Transverse colon (tissue), 4 donors: ENCODE results near the gene STAC. TPM values are rescaled to one million over a fixed set of nuclear protein-coding genes. Genes with fewer than 3 reads are reported as not detected.

Experiments
- DNase-seq: peaks from one replicate; pipeline ENCODE4 v3.0.0-alpha.2; 2019
- H3K27ac ChIP-seq, 4 donors: fragments of 200-600 bp; sonication (generic); 2 replicates each; pipeline ENCODE4 v1.5.1; 2016 to 2018; ENCODE audit warnings: inconsistent platforms in 4 of 4
- H3K27me3 ChIP-seq: fragments of 200-600 bp; sonication (generic); 2 replicates; pipeline ENCODE4 v1.5.1; 2017; ENCODE audit warnings: inconsistent platforms
- H3K36me3 ChIP-seq, 4 donors: fragments of 200-600 bp; sonication (generic); 2 replicates each; pipeline ENCODE4 v1.5.1; 2017 to 2019; ENCODE audit warnings: inconsistent platforms in 4 of 4
- H3K4me1 ChIP-seq, 4 donors: fragments of 200-600 bp; sonication (generic); 2 replicates each; pipeline ENCODE4 v1.5.1; 2017 to 2020; ENCODE audit warnings: inconsistent platforms in 4 of 4
- H3K4me3 ChIP-seq, 4 donors: fragments of 200-600 bp; sonication (generic); 1 replicate in 1 of 4; 2 replicates in 3 of 4; pipeline versions ENCODE4 v1.5.1 to v1.6.1; 2017 to 2019; ENCODE audit warnings: inconsistent platforms in 4 of 4
- H3K9me3 ChIP-seq, 2 donors: fragments of 200-600 bp; sonication (generic); 2 replicates each; pipeline ENCODE4 v1.5.1; 2017 to 2019; ENCODE audit warnings: inconsistent platforms in 2 of 2
- EP300 ChIP-seq: sonication (generic); formaldehyde crosslinking; IDR thresholded peaks from one replicate; pipeline ENCODE4 v1.6.1; 2017; ENCODE audit warnings: antibody characterized with exemption, low read depth
- POLR2A ChIP-seq: fragments of 450-650 bp; IDR thresholded peaks from one replicate; pipeline ENCODE4 v1.6.1; 2016; ENCODE audit warnings: antibody characterized with exemption, mild to moderate bottlenecking, moderate library complexity
- POLR2AphosphoS5 ChIP-seq, 3 donors: sonication (generic); formaldehyde crosslinking; IDR thresholded peaks; one replicate each; pipeline ENCODE4 v1.6.1; 2016; ENCODE audit warnings: antibody characterized with exemption in 3 of 3
- WGBS, 2 donors: methylation state at CpG; one replicate each; pipeline ENCODE4 v1.1.5; 2018; ENCODE audit warnings: low coverage in 1 of 2; 5-methylcytosine and 5-hydroxymethylcytosine counted together
- in situ Hi-C, 4 donors: fragments of 200-750 bp; cut with MboI; loops; one replicate each; pipeline versions ENCODE4 v1.15.0 to v1.15.1; 2017; ENCODE audit warnings: low sequenced_read_pairs in 3 of 4, low pct_ligation_motif_present in 1 of 4, low pct_unique_long_range_greater_than_20kb in 1 of 4
- intact Hi-C: fragments of 100-400 bp; cut with DNase I; formaldehyde crosslinking; loops from one replicate; pipeline ENCODE4 v1.15.1; 2023; ENCODE audit warnings: low total_unique reads
- total RNA-seq, 4 donors: library from RNA; depleted of rRNA; stranded (reverse); fragments of >200 nt; gene quantifications; one replicate each; pipeline ENCODE4 v1.1.0, GENCODE V29; 2016
- TF ChIP-seq, protein P1 (sequence below), 5 experiments: fragments of 200-600 bp in 3 of 5; fragments of 450-650 bp in 2 of 5; sonication (generic) in 3 of 5; IDR thresholded peaks; 1 replicate in 2 of 5; 2 replicates in 3 of 5; pipeline ENCODE4 v1.5.1; 2016 to 2017; ENCODE audit warnings: antibody characterized with exemption in 5 of 5, inconsistent platforms in 3 of 5, mild to moderate bottlenecking in 2 of 5, moderate library complexity in 1 of 5

The STAC gene
- total RNA-seq, 4 donors from 2014 or later: 1.3 to 3.5 TPM; not detected in 2

GRCh38 chr3:36488077-36488789 lies 107.9 kb downstream of the STAC start:
- no peak overlapping the region for H3K27ac ChIP-seq
- DNase-seq: no peak

GRCh38 chr3:36489101-36489500 lies 108.8 kb downstream of the STAC start:
- 77 to 90% methylated on average over 4 of the region's 4 CpGs for WGBS, 2 donors
- intact Hi-C loops (no loop called here), in situ Hi-C loops (no loop called here)
- TF ChIP-seq EP300: no peak
- no peak for TF ChIP-seq POLR2AphosphoS5 (IDR thresholded peaks at IDR 0.05)
- TF ChIP-seq, protein P1, sequence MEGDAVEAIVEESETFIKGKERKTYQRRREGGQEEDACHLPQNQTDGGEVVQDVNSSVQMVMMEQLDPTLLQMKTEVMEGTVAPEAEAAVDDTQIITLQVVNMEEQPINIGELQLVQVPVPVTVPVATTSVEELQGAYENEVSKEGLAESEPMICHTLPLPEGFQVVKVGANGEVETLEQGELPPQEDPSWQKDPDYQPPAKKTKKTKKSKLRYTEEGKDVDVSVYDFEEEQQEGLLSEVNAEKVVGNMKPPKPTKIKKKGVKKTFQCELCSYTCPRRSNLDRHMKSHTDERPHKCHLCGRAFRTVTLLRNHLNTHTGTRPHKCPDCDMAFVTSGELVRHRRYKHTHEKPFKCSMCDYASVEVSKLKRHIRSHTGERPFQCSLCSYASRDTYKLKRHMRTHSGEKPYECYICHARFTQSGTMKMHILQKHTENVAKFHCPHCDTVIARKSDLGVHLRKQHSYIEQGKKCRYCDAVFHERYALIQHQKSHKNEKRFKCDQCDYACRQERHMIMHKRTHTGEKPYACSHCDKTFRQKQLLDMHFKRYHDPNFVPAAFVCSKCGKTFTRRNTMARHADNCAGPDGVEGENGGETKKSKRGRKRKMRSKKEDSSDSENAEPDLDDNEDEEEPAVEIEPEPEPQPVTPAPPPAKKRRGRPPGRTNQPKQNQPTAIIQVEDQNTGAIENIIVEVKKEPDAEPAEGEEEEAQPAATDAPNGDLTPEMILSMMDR (IDR thresholded peaks at IDR 0.05): no peak
- TF ChIP-seq POLR2A: no peak
- no peak for DNase-seq
- Histone ChIP-seq H3K36me3 (no peaks in the 10 kb centered on the region), H3K4me1 (no peaks in the 10 kb centered on the region), H3K27ac (no peak overlapping the region), H3K9me3 (no peaks in the 10 kb centered on the region), H3K27me3 (no peaks in the 10 kb centered on the region), H3K4me3 (no peak overlapping the region)

More at GRCh38 chr3:36488077-36488789, 107.9 kb downstream of the STAC start:
- H3K27me3 ChIP-seq: no peaks in the 10 kb centered on the region
- no peaks in the 10 kb centered on the region for H3K36me3 ChIP-seq
- intact Hi-C loops (no loop called here), in situ Hi-C loops (no loop called here)
- TF ChIP-seq, protein P1 (IDR thresholded peaks at IDR 0.05): no peak
- no peak for TF ChIP-seq POLR2AphosphoS5 (IDR thresholded peaks at IDR 0.05)
- no peak for TF ChIP-seq EP300
- TF ChIP-seq POLR2A: no peak
- no peak overlapping the region for H3K4me3 ChIP-seq
- 49 to 63% methylated on average over 6 of the region's 6 CpGs for WGBS, 2 donors
- no peaks in the 10 kb centered on the region for H3K9me3 ChIP-seq
- H3K4me1 ChIP-seq: no peaks in the 10 kb centered on the region

- in situ Hi-C loops (no loop called here), intact Hi-C loops (no loop called here)
- no peak overlapping the region for H3K4me3 ChIP-seq
- no peak for DNase-seq
- TF ChIP-seq EP300 (no peak), POLR2A (no peak), POLR2AphosphoS5 (IDR thresholded peaks at IDR 0.05) (no peak)
- TF ChIP-seq, protein P1 (IDR thresholded peaks at IDR 0.05): no peak
- H3K27ac ChIP-seq: no peak overlapping the region
- H3K36me3 ChIP-seq: no peaks in the 10 kb centered on the region
- WGBS, 2 donors: 46 to 61% methylated on average over 4 to 6 of the region's 6 CpGs
- no peaks in the 10 kb centered on the region for H3K9me3 ChIP-seq
- H3K27me3 ChIP-seq: no peaks in the 10 kb centered on the region
- H3K4me1 ChIP-seq: peaks cover 0 to 3% (median 0%) of the 10 kb centered on the region in 4 donors
Observed at GRCh38 chr3:36489679-36490425, 109.5 kb downstream of the STAC start.

- H3K9me3 ChIP-seq: no peaks in the 10 kb centered on the region
- no peaks in the 10 kb centered on the region for H3K36me3 ChIP-seq
- no peaks in the 10 kb centered on the region for H3K27me3 ChIP-seq
- in situ Hi-C loops (no loop called here), intact Hi-C loops (no loop called here)
- no peak for DNase-seq
- no peak for TF ChIP-seq EP300
- no peak for TF ChIP-seq POLR2A
- TF ChIP-seq, protein P1 (IDR thresholded peaks at IDR 0.05): no peak
- 82 to 86% methylated on average over 4 of the region's 4 CpGs for WGBS, 2 donors
- no peak overlapping the region for H3K27ac ChIP-seq
- H3K4me3 ChIP-seq: no peak overlapping the region
- H3K4me1 ChIP-seq: peaks cover 0 to 3% (median 1%) of the 10 kb centered on the region in 4 donors
Observed at GRCh38 chr3:36493051-36493450, 112.7 kb downstream of the STAC start.
